GM18508 (cell line): Measurements from ENCODE around the gene EPHB2.
"Not testable (repeated sequence)": the region's sequence is repeated elsewhere in the genome, so short reads cannot be mapped to it uniquely, and the experiment has no call there.

Experiments used
- ATAC-seq: cut with Tn5 transposase; IDR thresholded peaks from one replicate; pipeline ENCODE4 v1.9.1; 2021; ENCODE audit warnings: moderate number of reproducible peaks; ENCODE audit not compliant: insufficient read depth, unreplicated experiment

The EPHB2 gene

GRCh38 chr1:22710701-22711049 is at the start of gene EPHB2:
Gene EPHB2, plus strand, starts transcription at chr1:22710839. Its CDS starts 144 bp downstream, at chr1:22710983.
- ATAC-seq = no peak

GRCh38 chr1:22661880-22662279 is 48.8 kb upstream of the EPHB2 start:
- no peak for ATAC-seq

DNA sequence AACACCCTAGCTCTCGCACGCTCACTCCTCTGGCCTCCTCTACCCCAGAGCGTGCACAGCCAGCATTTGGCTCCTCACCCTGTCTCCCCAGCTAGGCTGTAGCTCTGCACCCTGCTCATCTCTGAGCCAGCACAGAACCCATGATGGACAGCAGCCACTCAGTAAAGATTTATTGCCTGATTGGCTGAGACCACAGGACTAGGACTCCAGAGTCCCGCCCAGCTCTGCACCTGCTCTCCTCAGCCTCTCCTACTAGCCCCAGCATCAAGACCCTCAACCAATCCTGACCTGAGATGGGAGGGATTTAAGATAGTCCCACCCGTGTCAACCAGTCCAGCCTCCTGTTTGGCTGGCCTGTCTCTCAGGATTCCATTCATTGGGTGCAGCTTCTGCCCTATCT is 48.3 kb upstream of the EPHB2 start:
- ATAC-seq = no peak

DNA sequence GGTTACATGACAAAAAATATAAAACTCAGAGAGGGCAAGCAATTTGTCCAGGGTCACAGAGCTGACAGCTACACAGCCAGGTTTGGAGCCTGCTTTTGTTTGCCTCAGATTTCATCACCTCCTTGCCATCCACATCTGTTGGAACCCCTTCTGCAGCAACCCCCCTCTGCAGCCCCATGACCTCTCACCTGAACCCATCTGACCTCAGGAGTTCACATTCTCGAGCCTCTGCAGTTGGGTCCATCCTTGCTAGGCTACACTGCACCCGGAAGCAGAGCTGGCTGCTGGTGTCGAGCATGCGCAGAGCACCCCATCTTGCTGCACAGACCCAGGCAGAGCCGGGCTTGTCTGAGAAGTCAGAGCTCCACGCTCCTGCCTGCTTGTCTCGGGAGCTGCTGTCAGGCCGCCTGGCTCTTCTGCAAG is 47.6 kb upstream of the EPHB2 start:
- no peak for ATAC-seq

DNA sequence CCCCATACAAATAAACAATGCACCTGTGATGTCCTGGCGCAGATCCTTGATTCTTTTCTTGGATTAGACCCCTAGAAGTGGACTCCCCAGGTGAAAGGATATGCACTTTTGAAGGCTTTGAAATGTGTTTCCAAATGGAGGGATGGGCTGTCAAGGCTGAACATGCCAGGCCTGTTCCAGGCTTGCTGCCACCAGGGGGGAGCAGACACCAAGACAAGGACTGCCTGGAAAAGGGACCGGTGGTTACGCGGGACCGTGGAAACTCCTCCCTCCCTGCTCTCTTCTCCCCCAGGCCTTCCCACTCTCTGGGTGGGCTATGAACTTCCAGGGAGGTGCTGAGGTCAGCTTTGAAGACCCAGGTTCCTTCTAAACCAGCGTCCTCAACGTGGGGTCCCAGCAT is 44.9 kb upstream of the EPHB2 start:
- ATAC-seq = no peak

GRCh38 chr1:22666412-22666811 is 44.2 kb upstream of the EPHB2 start:
- ATAC-seq = no peak

GRCh38 chr1:22668840-22669239 is 41.8 kb upstream of the EPHB2 start:
- ATAC-seq = not testable (repeated sequence)

DNA sequence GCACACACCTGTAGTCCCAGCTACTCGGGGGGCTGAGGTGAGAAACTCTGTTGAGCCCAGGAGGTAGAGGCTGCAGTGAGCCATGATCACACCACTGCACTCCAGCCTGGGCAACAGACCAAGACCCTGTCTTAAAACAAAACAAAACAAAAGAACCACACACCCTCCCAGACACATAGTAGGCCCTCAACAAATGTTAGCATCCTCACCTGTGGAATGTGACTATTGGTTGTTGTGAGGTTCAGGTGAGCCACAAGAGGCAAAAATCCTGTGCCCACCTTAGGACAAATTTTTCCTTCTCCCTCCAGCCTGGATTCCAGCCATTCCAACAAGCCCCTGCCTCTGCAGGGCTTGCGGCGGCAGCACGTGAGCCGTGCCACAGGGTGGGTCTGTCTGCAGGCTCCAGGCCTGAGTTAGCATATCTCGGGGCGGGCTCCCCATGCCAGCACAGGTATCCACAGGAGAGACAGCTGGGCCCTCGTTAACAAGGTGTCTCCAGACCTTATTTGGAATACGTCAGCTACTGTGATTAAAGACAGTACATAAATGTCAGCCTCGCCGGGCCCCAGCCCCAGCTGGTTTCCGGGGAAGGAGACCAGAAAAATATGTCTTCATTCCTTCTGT is 40.2 kb upstream of the EPHB2 start:
- ATAC-seq = no peak

DNA sequence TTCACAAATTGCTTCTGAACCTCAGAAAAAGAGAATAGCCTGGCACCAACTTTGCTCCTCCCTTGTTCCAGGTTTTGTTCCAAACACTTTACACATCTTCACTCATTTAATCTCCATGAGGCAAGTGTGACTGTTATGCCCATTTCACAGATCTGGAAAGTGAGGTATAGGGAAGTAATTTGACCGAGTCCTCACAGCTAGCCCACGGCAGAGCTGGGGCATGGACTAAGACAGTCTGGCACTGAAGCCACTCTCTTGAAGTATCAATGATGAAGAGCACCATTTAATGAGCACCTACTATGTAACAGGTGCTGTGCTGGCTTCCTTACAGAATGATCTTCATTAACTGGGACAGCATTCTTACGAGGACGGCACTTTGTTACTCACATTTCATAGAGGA is 38.6 kb upstream of the EPHB2 start:
- ATAC-seq = no peak

GRCh38 chr1:22673486-22674409 is 36.9 kb upstream of the EPHB2 start:
- no peak for ATAC-seq

GRCh38 chr1:22674410-22674749 is 36.3 kb upstream of the EPHB2 start:
- ATAC-seq = no peak

GRCh38 chr1:22676151-22676550 is 34.5 kb upstream of the EPHB2 start:
- ATAC-seq = not testable (repeated sequence)

DNA sequence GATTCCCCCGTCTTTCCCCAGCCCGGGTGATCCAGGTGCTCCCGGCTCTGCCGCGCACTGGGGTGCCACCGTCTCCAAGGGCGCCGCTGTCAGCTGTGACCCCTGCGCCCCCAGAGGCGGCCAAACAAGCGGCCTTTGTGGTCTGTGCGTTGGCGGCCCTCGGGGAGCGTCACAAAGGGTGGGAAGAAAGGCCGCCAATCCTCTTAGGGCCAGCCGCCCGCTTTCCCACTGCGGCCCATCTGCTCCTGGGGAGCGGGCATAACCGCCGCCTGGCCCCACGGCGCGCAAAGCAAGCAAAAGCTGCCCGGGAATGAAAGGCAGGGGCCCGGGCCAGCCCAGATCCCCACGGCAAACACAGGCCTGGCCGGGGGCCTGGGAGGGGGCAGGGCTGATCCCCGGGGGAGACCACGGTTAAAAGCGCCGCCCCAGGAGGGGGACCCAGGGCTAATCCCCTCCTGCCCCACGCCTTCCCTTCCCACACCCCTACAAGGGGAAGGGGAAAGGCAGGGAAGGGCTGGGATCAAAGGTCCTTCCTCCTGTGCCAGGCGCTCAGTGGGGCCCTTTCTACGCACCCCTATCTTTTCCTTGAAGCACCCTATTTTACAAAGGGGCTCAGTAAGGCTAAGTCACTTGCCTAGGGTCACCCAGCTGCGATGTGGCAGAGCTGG is 33.6 kb upstream of the EPHB2 start:
- no peak for ATAC-seq

- ATAC-seq = no peak
Observed at GRCh38 chr1:22677931-22678896, 32.4 kb upstream of the EPHB2 start.

GRCh38 chr1:22680726-22681125 is 29.9 kb upstream of the EPHB2 start:
- no peak for ATAC-seq

DNA sequence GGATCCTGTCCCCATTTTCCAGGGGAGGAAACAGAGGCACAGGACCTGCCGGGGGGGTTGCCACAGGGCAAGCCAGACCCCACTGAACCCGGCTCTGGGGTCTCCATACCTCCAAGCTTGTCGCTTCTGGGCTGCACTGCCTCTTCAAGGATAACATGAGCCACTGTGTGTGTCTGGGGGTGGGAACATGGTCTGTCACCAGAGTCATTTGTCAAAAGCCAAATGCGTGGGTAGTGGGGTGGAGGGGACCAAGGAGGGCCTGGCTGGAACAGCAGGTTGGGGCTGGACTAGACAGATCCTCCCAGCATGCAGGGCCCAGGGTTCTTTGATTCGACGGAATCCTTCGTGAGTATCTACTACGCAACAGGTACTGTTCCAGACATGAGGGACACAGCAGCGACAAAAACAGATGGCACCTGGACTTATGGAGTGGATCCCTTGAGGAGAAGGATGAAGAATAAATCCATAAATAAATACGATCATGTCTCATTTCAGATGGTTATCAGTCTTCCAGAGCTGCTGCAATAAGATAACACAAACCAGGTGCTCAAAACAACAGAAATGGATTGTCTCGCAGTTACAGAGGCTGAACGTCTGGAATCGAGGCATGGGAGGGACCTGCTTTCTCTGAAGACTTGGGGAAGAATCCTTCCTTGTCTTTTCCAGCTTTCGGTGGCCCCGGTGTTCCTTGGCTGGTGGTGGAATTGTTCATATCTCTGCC is 28.9 kb upstream of the EPHB2 start:
- ATAC-seq = no peak

GRCh38 chr1:22683547-22683946 is 27.1 kb upstream of the EPHB2 start:
- no peak for ATAC-seq

- no peak for ATAC-seq
Observed at GRCh38 chr1:22685591-22686059, 25.0 kb upstream of the EPHB2 start.

GRCh38 chr1:22687191-22687590 is 23.4 kb upstream of the EPHB2 start:
- ATAC-seq = no peak
